Caco-2 (cell line): ENCODE measurements around the gene NDUFAB1. TPM values are rescaled to one million over a fixed set of nuclear protein-coding genes. Genes with fewer than 3 reads are reported as not detected.

Experiments used
- BruUV-seq: library from RNA; stranded (reverse); fragments of 400-500 nt; replicated peaks from 2 replicates; lab custom pipeline; 2021; lab: Mats Ljungman, UMichigan
- CTCF ChIA-PET: fragments of 300-600 bp; sonication (Branson Sonifier 250); formaldehyde crosslinking; loops from one replicate; lab custom pipeline; 2022; ENCODE audit warnings: antibody characterized with exemption; lab: Charles Lee
- POLR2A ChIA-PET: fragments of 300-600 bp; sonication (Branson Sonifier 250); formaldehyde crosslinking; loops from one replicate; lab custom pipeline; 2022; ENCODE audit warnings: antibody characterized with exemption; lab: Charles Lee
- DNase-seq, 2 experiments: peaks; one replicate each; pipeline versions ENCODE4 v3.0.0 to v3.0.0-alpha.2; 2020 to 2022
- H3K27me3 ChIP-seq: replicated peaks from 2 replicates; pipeline ENCODE4 v1.6.0; 2011; ENCODE audit warnings: low read length; ENCODE audit not compliant: control insufficient read depth, insufficient read depth
- H3K36me3 ChIP-seq: 2 replicates; pipeline ENCODE4 v1.5.1; 2011; ENCODE audit warnings: low read length; ENCODE audit not compliant: control insufficient read depth, insufficient read depth
- H3K4me1 ChIP-seq: fragments of 250-450 bp; sonication (Bioruptor Pico); 2 replicates; pipeline ENCODE4 v1.5.1; 2020; ENCODE audit warnings: mild to moderate bottlenecking
- H3K4me3 ChIP-seq: 2 replicates; pipeline ENCODE4 v1.5.1; 2011; ENCODE audit warnings: low read depth, mild to moderate bottlenecking, control low read depth, low read length
- H3K9me3 ChIP-seq: fragments of 250-450 bp; sonication (Bioruptor Pico); 2 replicates; pipeline ENCODE4 v1.5.1; 2020; ENCODE audit warnings: mild to moderate bottlenecking, moderate library complexity
- H3K27ac Mint-ChIP-seq: one replicate; pipeline ENCODE4 v1.8.0; 2022; ENCODE audit warnings: mixed read lengths; ENCODE audit not compliant: unreplicated experiment
- H3K27me3 Mint-ChIP-seq: one replicate; pipeline ENCODE4 v1.8.0; 2022; ENCODE audit warnings: mixed read lengths; ENCODE audit not compliant: insufficient read depth, unreplicated experiment
- H3K36me3 Mint-ChIP-seq: one replicate; pipeline ENCODE4 v1.8.0; 2022; ENCODE audit warnings: mild to moderate bottlenecking, mixed read lengths; ENCODE audit not compliant: insufficient read depth, unreplicated experiment
- H3K4me1 Mint-ChIP-seq: one replicate; pipeline ENCODE4 v1.8.0; 2022; ENCODE audit warnings: low read depth, mixed read lengths; ENCODE audit not compliant: unreplicated experiment
- H3K4me3 Mint-ChIP-seq: one replicate; pipeline ENCODE4 v1.8.0; 2022; ENCODE audit warnings: mild to moderate bottlenecking, moderate library complexity, mixed read lengths; ENCODE audit not compliant: unreplicated experiment
- H3K9me3 Mint-ChIP-seq: one replicate; pipeline ENCODE4 v1.8.0; 2022; ENCODE audit warnings: mixed read lengths; ENCODE audit not compliant: unreplicated experiment
- intact Hi-C: fragments of 100-400 bp; cut with micrococcal nuclease; formaldehyde crosslinking; loops from one replicate; pipeline ENCODE4 v1.10.0; 2022; ENCODE audit not compliant: unreplicated experiment
- total RNA-seq: library from RNA; stranded (reverse); gene quantifications from 2 replicates; pipeline ENCODE4 v1.2.3, GENCODE V29; 2022
- TF ChIP-seq, protein P1 (sequence below), 2 experiments: fragments of 200-600 bp in 1 of 2; IDR thresholded peaks; 1 replicate in 1 of 2; 2 replicates in 1 of 2; pipeline versions ENCODE4 v1.5.1 to v1.8.0; 2011 to 2022; ENCODE audit warnings: antibody characterized with exemption in 1 of 2, control low read depth in 1 of 2, inconsistent platforms in 1 of 2, low read depth in 1 of 2, low read length in 1 of 2, mild to moderate bottlenecking in 1 of 2, moderate library complexity in 1 of 2; ENCODE audit not compliant: insufficient read depth in 1 of 2, severe bottlenecking in 1 of 2, unreplicated experiment in 1 of 2

NDUFAB1 gene
- total RNA-seq, 1 experiment from 2014 or later, result 87.1 TPM

- Histone ChIP-seq H3K27me3 (no peaks in the 10 kb centered on the region), H3K4me1 (no peaks in the 10 kb centered on the region), H3K4me3 (no peak overlapping the region), H3K9me3 (no peaks in the 10 kb centered on the region), H3K36me3 (no peaks in the 10 kb centered on the region; the same call in 1 of the 2 replicates)
- peaks cover 60% of the 10 kb centered on the region for H3K36me3 Mint-ChIP-seq
- no peak overlapping the region for H3K27ac Mint-ChIP-seq
- TF ChIP-seq, protein P1, sequence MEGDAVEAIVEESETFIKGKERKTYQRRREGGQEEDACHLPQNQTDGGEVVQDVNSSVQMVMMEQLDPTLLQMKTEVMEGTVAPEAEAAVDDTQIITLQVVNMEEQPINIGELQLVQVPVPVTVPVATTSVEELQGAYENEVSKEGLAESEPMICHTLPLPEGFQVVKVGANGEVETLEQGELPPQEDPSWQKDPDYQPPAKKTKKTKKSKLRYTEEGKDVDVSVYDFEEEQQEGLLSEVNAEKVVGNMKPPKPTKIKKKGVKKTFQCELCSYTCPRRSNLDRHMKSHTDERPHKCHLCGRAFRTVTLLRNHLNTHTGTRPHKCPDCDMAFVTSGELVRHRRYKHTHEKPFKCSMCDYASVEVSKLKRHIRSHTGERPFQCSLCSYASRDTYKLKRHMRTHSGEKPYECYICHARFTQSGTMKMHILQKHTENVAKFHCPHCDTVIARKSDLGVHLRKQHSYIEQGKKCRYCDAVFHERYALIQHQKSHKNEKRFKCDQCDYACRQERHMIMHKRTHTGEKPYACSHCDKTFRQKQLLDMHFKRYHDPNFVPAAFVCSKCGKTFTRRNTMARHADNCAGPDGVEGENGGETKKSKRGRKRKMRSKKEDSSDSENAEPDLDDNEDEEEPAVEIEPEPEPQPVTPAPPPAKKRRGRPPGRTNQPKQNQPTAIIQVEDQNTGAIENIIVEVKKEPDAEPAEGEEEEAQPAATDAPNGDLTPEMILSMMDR (IDR thresholded peaks at IDR 0.05; ENCODE audit: insufficient read depth in 1 of 2, low read depth in 1 of 2, low read length in 1 of 2, severe bottlenecking in 1 of 2, unreplicated experiment in 1 of 2), result no peak
- H3K4me3 Mint-ChIP-seq, result no peak overlapping the region
- DNase-seq, result no peak
- POLR2A ChIA-PET, result no interaction called here
- H3K4me1 Mint-ChIP-seq, result no peaks in the 10 kb centered on the region
- TSS peak; percentile 3 for BruUV-seq
- H3K27me3 Mint-ChIP-seq, result no peaks in the 10 kb centered on the region
- CTCF ChIA-PET, result no interaction called here
- H3K9me3 Mint-ChIP-seq, result no peaks in the 10 kb centered on the region
- intact Hi-C loops, result no loop called here
Observed at GRCh38 chr16:23570992-23571632, 25.0 kb downstream of the NDUFAB1 start.

DNA sequence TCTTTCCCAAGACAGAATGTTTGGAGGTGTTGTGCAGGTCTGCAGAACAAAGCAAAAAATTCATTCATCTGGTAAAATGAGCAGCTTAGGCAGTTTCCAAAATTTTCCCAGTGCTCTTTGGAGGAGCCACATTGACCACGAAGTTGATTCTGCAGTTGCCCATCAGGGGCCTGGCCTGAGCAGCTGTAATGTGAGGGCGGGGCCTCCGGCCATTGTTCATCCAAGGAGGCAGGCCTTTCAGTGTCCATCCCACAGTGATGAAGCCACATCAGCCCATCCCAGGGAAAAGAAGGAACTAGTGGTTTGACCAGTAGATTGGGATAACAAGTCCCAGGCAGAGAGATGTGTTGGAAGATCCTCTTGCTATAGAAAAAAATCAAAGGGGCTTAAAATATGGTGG is 28.5 kb downstream of the NDUFAB1 start:
- H3K4me1 ChIP-seq, result no peaks in the 10 kb centered on the region
- intact Hi-C loops, result no loop called here
- Mint-ChIP-seq H3K4me1 (no peaks in the 10 kb centered on the region), H3K27me3 (no peaks in the 10 kb centered on the region), H3K4me3 (no peak overlapping the region), H3K9me3 (no peaks in the 10 kb centered on the region), H3K36me3 (peaks cover 62% of the 10 kb centered on the region), H3K27ac (no peak overlapping the region)
- H3K27me3 ChIP-seq, result no peaks in the 10 kb centered on the region; the same call in 1 of the 2 replicates
- ChIA-PET POLR2A (no interaction called here), CTCF (no interaction called here)
- no peak for DNase-seq
- TF ChIP-seq, protein P1 (IDR thresholded peaks at IDR 0.05; ENCODE audit: insufficient read depth in 1 of 2, low read depth in 1 of 2, low read length in 1 of 2, severe bottlenecking in 1 of 2, unreplicated experiment in 1 of 2), result no peak
- no peaks in the 10 kb centered on the region for H3K9me3 ChIP-seq
- no TSS peak for BruUV-seq
- H3K36me3 ChIP-seq, result peaks cover 3% of the 10 kb centered on the region
- H3K4me3 ChIP-seq, result no peak overlapping the region

- intact Hi-C loops, result no loop called here
- no peaks in the 10 kb centered on the region for H3K4me1 ChIP-seq
- ChIA-PET POLR2A (no interaction called here), CTCF (no interaction called here)
- no peaks in the 10 kb centered on the region for H3K27me3 Mint-ChIP-seq
- H3K9me3 ChIP-seq, result no peaks in the 10 kb centered on the region
- H3K4me3 ChIP-seq, result no peak overlapping the region
- H3K4me1 Mint-ChIP-seq, result no peaks in the 10 kb centered on the region
- H3K4me3 Mint-ChIP-seq, result no peak overlapping the region
- DNase-seq, result no peak
- no peaks in the 10 kb centered on the region; the same call in 1 of the 2 replicates for H3K27me3 ChIP-seq
- TF ChIP-seq, protein P1 (IDR thresholded peaks at IDR 0.05; ENCODE audit: insufficient read depth in 1 of 2, low read depth in 1 of 2, low read length in 1 of 2, severe bottlenecking in 1 of 2, unreplicated experiment in 1 of 2), result no peak
- peaks cover 64% of the 10 kb centered on the region for H3K36me3 Mint-ChIP-seq
- no TSS peak for BruUV-seq
- H3K27ac Mint-ChIP-seq, result no peak overlapping the region
- no peaks in the 10 kb centered on the region for H3K9me3 Mint-ChIP-seq
- H3K36me3 ChIP-seq, result peaks cover 3% of the 10 kb centered on the region
Observed at GRCh38 chr16:23566724-23567123, 29.4 kb downstream of the NDUFAB1 start.
